A673 (cell line): ENCODE results near the gene CLEC2D. TPM values are rescaled to one million over a fixed set of nuclear protein-coding genes. Genes with fewer than 3 reads are reported as not detected.

Source experiments
- BruUV-seq: library from RNA; stranded (reverse); fragments of 400-500 nt; replicated peaks from 2 replicates; lab custom pipeline; 2021; lab: Mats Ljungman, UMichigan
- CTCF ChIA-PET: fragments of 300-600 bp; sonication (Branson Sonifier 250); formaldehyde crosslinking; loops from one replicate; lab custom pipeline; 2022; ENCODE audit warnings: antibody characterized with exemption; lab: Charles Lee
- POLR2A ChIA-PET: fragments of 300-600 bp; sonication (Branson Sonifier 250); formaldehyde crosslinking; loops from one replicate; lab custom pipeline; 2022; ENCODE audit warnings: antibody characterized with exemption; ENCODE audit not compliant: low non-redundant PET; lab: Charles Lee
- DNase-seq: peaks from one replicate; pipeline ENCODE4 v3.0.0-alpha.2; 2015; ENCODE audit warnings: low spot score
- H3K27ac ChIP-seq: fragments of 200-600 bp; sonication (generic); 2 replicates; pipeline ENCODE4 v1.5.1; 2016; ENCODE audit warnings: mixed run types, low read depth, mild to moderate bottlenecking, mixed read lengths, antibody characterized with exemption, low read length; ENCODE audit not compliant: poor library complexity, severe bottlenecking
- H3K27me3 ChIP-seq: fragments of 200-600 bp; sonication (generic); replicated peaks from 2 replicates; pipeline ENCODE4 v1.6.1; 2017; ENCODE audit warnings: mixed run types, low read depth, mild to moderate bottlenecking, mixed read lengths, antibody characterized with exemption, low read length; ENCODE audit not compliant: insufficient read depth, poor library complexity
- H3K36me3 ChIP-seq: fragments of 200-600 bp; sonication (generic); 2 replicates; pipeline ENCODE4 v1.6.1; 2016; ENCODE audit warnings: mixed run types, mild to moderate bottlenecking, mixed read lengths, antibody characterized with exemption, low read length; ENCODE audit not compliant: insufficient read depth, poor library complexity, severe bottlenecking
- H3K4me1 ChIP-seq: fragments of 200-600 bp; sonication (generic); 2 replicates; pipeline ENCODE4 v1.6.1; 2017; ENCODE audit warnings: mixed run types, mild to moderate bottlenecking, mixed read lengths, antibody characterized with exemption, low read length; ENCODE audit not compliant: insufficient read depth, poor library complexity, severe bottlenecking
- H3K4me3 ChIP-seq: fragments of 200-600 bp; sonication (generic); 2 replicates; pipeline ENCODE4 v1.5.1; 2016; ENCODE audit warnings: low read depth, mixed run types, mild to moderate bottlenecking, mixed read lengths, low read length; ENCODE audit not compliant: poor library complexity, severe bottlenecking
- H3K9me3 ChIP-seq: fragments of 200-600 bp; sonication (generic); 2 replicates; pipeline ENCODE4 v1.6.1; 2016; ENCODE audit warnings: mixed run types, low read depth, mild to moderate bottlenecking, mixed read lengths, antibody characterized with exemption, low read length; ENCODE audit not compliant: poor library complexity, severe bottlenecking
- EZH2 ChIP-seq: fragments of 200-600 bp; sonication (generic); IDR thresholded peaks from 2 replicates; pipeline ENCODE4 v1.6.1; 2017; ENCODE audit warnings: borderline replicate concordance, low read depth, mild to moderate bottlenecking, mixed read lengths, antibody characterized with exemption, low read length; ENCODE audit not compliant: poor library complexity, severe bottlenecking
- intact Hi-C: fragments of 100-400 bp; cut with micrococcal nuclease; formaldehyde crosslinking; loops from one replicate; pipeline ENCODE4 v1.10.0; 2022; ENCODE audit not compliant: unreplicated experiment
- total RNA-seq: library from RNA; stranded (reverse); gene quantifications from 2 replicates; pipeline ENCODE4 v1.2.3, GENCODE V29; 2021
- TF ChIP-seq, protein P1 (sequence below): fragments of 300-800, 200-600 bp; sonication (generic); conservative IDR thresholded peaks from 2 replicates; pipeline ENCODE4 v1.5.1; 2017; ENCODE audit warnings: low read depth, mild to moderate bottlenecking, antibody characterized with exemption, low read length, moderate library complexity, mixed read lengths

Gene CLEC2D
- total RNA-seq, 1 experiment from 2014 or later: 1.6 TPM

DNA sequence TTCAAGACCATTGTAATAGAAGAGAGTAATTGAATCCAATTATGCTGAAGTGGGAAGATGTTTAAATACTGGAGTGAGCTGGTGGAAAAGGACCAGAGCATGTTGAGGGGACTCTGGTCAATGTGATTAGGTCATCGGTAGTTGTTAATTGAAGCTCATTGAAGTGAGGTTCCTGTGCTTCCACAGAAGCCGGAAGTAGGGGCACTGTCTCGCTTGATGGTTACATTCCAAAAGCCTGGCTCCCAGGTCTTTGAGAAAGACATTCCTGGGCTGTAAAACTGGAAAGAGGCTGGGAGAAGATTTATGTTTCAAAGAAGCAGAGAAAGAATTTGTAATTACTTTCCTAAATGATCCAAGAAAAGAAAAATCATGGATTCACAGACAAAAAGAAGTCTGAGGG lies 75.7 kb downstream of the CLEC2D start:
- intact Hi-C loops: loop anchor here (10.0 kb wide), 1 partner anchor 270 kb away; the partner anchor contains the start of gene CLEC12B
- Histone ChIP-seq H3K27ac (no peak overlapping the region), H3K9me3 (no peaks in the 10 kb centered on the region), H3K36me3 (no peaks in the 10 kb centered on the region), H3K27me3 (no peaks in the 10 kb centered on the region), H3K4me3 (no peak overlapping the region), H3K4me1 (no peaks in the 10 kb centered on the region)
- BruUV-seq: no TSS peak
- DNase-seq: no peak
- TF ChIP-seq, protein P1, sequence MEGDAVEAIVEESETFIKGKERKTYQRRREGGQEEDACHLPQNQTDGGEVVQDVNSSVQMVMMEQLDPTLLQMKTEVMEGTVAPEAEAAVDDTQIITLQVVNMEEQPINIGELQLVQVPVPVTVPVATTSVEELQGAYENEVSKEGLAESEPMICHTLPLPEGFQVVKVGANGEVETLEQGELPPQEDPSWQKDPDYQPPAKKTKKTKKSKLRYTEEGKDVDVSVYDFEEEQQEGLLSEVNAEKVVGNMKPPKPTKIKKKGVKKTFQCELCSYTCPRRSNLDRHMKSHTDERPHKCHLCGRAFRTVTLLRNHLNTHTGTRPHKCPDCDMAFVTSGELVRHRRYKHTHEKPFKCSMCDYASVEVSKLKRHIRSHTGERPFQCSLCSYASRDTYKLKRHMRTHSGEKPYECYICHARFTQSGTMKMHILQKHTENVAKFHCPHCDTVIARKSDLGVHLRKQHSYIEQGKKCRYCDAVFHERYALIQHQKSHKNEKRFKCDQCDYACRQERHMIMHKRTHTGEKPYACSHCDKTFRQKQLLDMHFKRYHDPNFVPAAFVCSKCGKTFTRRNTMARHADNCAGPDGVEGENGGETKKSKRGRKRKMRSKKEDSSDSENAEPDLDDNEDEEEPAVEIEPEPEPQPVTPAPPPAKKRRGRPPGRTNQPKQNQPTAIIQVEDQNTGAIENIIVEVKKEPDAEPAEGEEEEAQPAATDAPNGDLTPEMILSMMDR: no peak
- TF ChIP-seq EZH2: no peak
- POLR2A ChIA-PET: interaction anchor here (0.6 kb wide), 1 partner anchor 1105 kb away, joined by 6 read pairs; no protein-coding TSS in a partner anchor
- CTCF ChIA-PET: interaction anchor here (0.6 kb wide), 1 partner anchor 369 kb away, joined by 3 read pairs; no protein-coding TSS in a partner anchor

Other genes with a start within 250 kb of the CLEC2D start
- gene KLRB1, start 61.8 kb upstream of the CLEC2D start, total RNA-seq: not detected in 2 replicates
- gene CLECL1, start 63.4 kb downstream of the CLEC2D start, total RNA-seq: not detected in 2 replicates
- 0.26 TPM in 1 of 2 replicates, not detected in the other for gene CD69, start 91.2 kb downstream of the CLEC2D start, total RNA-seq
- not detected in 2 replicates for gene KLRF1, start 157.8 kb downstream of the CLEC2D start, total RNA-seq
- 9.4 and 12.3 TPM in 2 replicates for gene CLEC2B, start 199.6 kb downstream of the CLEC2D start, total RNA-seq
- not detected in 2 replicates for gene KLRF2, start 211.8 kb downstream of the CLEC2D start, total RNA-seq